CD8-positive, alpha-beta memory T cell (primary cell): Measurements from ENCODE around the gene LRP5. TPM values are rescaled to one million over a fixed set of nuclear protein-coding genes. Genes with fewer than 3 reads are reported as not detected.

Experiments used
- CTCF ChIA-PET: fragments of 350-600 bp; sonication (Branson Sonifier 250); formaldehyde crosslinking; loops from one replicate; lab custom pipeline; 2021; ENCODE audit warnings: antibody characterized with exemption; lab: Charles Lee
- POLR2A ChIA-PET: fragments of 350-600 bp; sonication (Branson Sonifier 250); formaldehyde crosslinking; loops from one replicate; lab custom pipeline; 2021; ENCODE audit warnings: antibody characterized with exemption; lab: Charles Lee
- DNase-seq, 5 donors: peaks; one replicate each; pipeline versions ENCODE4 v3.0.0 to v3.0.0-alpha.2; 2020 to 2022; ENCODE audit warnings: mixed read lengths in 1 of 5
- H3K27ac ChIP-seq: one replicate; pipeline ENCODE4 v1.7.0; 2013; ENCODE audit warnings: low read depth, mild to moderate bottlenecking, low read length, moderate library complexity
- H3K27me3 ChIP-seq: 2 replicates; pipeline ENCODE4 v1.7.0; 2013; ENCODE audit warnings: low read length, mild to moderate bottlenecking; ENCODE audit not compliant: insufficient read depth, poor library complexity, severe bottlenecking
- H3K36me3 ChIP-seq: 2 replicates; pipeline ENCODE4 v1.7.0; 2013; ENCODE audit warnings: mild to moderate bottlenecking, low read length, moderate library complexity; ENCODE audit not compliant: insufficient read depth
- H3K4me1 ChIP-seq: 2 replicates; pipeline ENCODE4 v1.7.0; 2013; ENCODE audit warnings: mild to moderate bottlenecking, low read length, moderate library complexity; ENCODE audit not compliant: insufficient read depth
- H3K4me3 ChIP-seq: 2 replicates; pipeline ENCODE4 v1.7.0; 2013; ENCODE audit warnings: mild to moderate bottlenecking, low read length
- H3K9me3 ChIP-seq: 2 replicates; pipeline ENCODE4 v1.7.0; 2013; ENCODE audit warnings: mild to moderate bottlenecking, low read length
- H3K27ac Mint-ChIP-seq, 8 donors: one replicate each; pipeline ENCODE4 v1.8.0; 2020 to 2021; ENCODE audit warnings: mixed read lengths in 8 of 8, mild to moderate bottlenecking in 6 of 8, inconsistent platforms in 3 of 8, moderate library complexity in 3 of 8
- H3K27me3 Mint-ChIP-seq, 2 donors: one replicate each; pipeline ENCODE4 v1.8.0; 2020 to 2021; ENCODE audit warnings: mixed read lengths in 2 of 2, mild to moderate bottlenecking in 1 of 2, moderate library complexity in 1 of 2
- H3K36me3 Mint-ChIP-seq, 3 donors: one replicate each; pipeline ENCODE4 v1.8.0; 2020 to 2021; ENCODE audit warnings: mixed read lengths in 3 of 3, inconsistent platforms in 1 of 3, mild to moderate bottlenecking in 1 of 3
- H3K4me1 Mint-ChIP-seq, 3 donors: one replicate each; pipeline ENCODE4 v1.8.0; 2020 to 2021; ENCODE audit warnings: mixed read lengths in 3 of 3, inconsistent platforms in 1 of 3, mild to moderate bottlenecking in 1 of 3
- H3K4me3 Mint-ChIP-seq, 7 donors: one replicate each; pipeline ENCODE4 v1.8.0; 2020 to 2021; ENCODE audit warnings: mixed read lengths in 7 of 7, mild to moderate bottlenecking in 6 of 7, moderate library complexity in 4 of 7, inconsistent platforms in 2 of 7
- H3K9me3 Mint-ChIP-seq, 5 donors: one replicate each; pipeline ENCODE4 v1.8.0; 2020 to 2022; ENCODE audit warnings: mixed read lengths in 5 of 5, mild to moderate bottlenecking in 3 of 5, moderate library complexity in 2 of 5, inconsistent platforms in 1 of 5
- polyA plus RNA-seq: library from polyadenylated mRNA; unstranded; fragments of 300-500 nt; fragmentation: Illumina TruSeq; gene quantifications from one replicate; pipeline ENCODE4 v1.2.3, GENCODE V29; 2021
- total RNA-seq, 2 experiments: library from RNA; stranded (reverse); gene quantifications; one replicate each; pipeline ENCODE4 v1.2.3, GENCODE V29; 2021

LRP5 gene
- total and polyA plus RNA-seq, 3 experiments from 2014 or later: 0.68 to 9.9 (median 7.5) TPM

- H3K9me3 ChIP-seq: no peaks in the 10 kb centered on the region
- peaks cover 5 to 24% of the 10 kb centered on the region in 2 donors for H3K27me3 Mint-ChIP-seq
- no peak overlapping the region for H3K27ac Mint-ChIP-seq
- H3K4me1 ChIP-seq: peaks cover 7% of the 10 kb centered on the region
- no peak overlapping the region for H3K4me3 Mint-ChIP-seq
- H3K9me3 Mint-ChIP-seq: peaks cover 0 to 2% (median 0%) of the 10 kb centered on the region in 5 donors
- peaks cover 9 to 13% (median 9%) of the 10 kb centered on the region in 3 donors for H3K4me1 Mint-ChIP-seq
- POLR2A ChIA-PET: no interaction called here
- no peak overlapping the region for H3K4me3 ChIP-seq
- CTCF ChIA-PET: no interaction called here
- DNase-seq: no peak
- peaks cover 0 to 2% (median 0%) of the 10 kb centered on the region in 3 donors for H3K36me3 Mint-ChIP-seq
- H3K36me3 ChIP-seq: no peaks in the 10 kb centered on the region
- H3K27ac ChIP-seq: no peak overlapping the region
- H3K27me3 ChIP-seq: no peaks in the 10 kb centered on the region
Observed at GRCh38 chr11:68287419-68287818, 25.0 kb upstream of the LRP5 start.

- POLR2A ChIA-PET: no interaction called here
- no peak overlapping the region for H3K27ac ChIP-seq
- Mint-ChIP-seq H3K4me3 (no peak overlapping the region), H3K27ac (no peak overlapping the region), H3K27me3 (peaks cover 3 to 20% of the 10 kb centered on the region in 2 donors), H3K9me3 (no peaks in the 10 kb centered on the region), H3K36me3 (peaks cover 0 to 2% (median 0%) of the 10 kb centered on the region in 3 donors), H3K4me1 (no peaks in the 10 kb centered on the region)
- no peaks in the 10 kb centered on the region for H3K4me1 ChIP-seq
- no peaks in the 10 kb centered on the region for H3K9me3 ChIP-seq
- H3K27me3 ChIP-seq: no peaks in the 10 kb centered on the region
- CTCF ChIA-PET: interaction anchor here (1.2 kb wide), 1 partner anchor 33 kb away, joined by 3 read pairs; no protein-coding TSS in a partner anchor
- no peaks in the 10 kb centered on the region for H3K36me3 ChIP-seq
- no peak for DNase-seq
- no peak overlapping the region for H3K4me3 ChIP-seq
Observed at GRCh38 chr11:68289456-68289855, 22.9 kb upstream of the LRP5 start.

- H3K4me3 ChIP-seq: no peak overlapping the region
- Mint-ChIP-seq H3K27ac (no peak overlapping the region), H3K9me3 (no peaks in the 10 kb centered on the region), H3K4me3 (no peak overlapping the region), H3K36me3 (no peaks in the 10 kb centered on the region), H3K27me3 (peaks cover 2 to 8% of the 10 kb centered on the region in 2 donors), H3K4me1 (peaks cover 0 to 4% (median 0%) of the 10 kb centered on the region in 3 donors)
- ChIA-PET POLR2A (no interaction called here), CTCF (interaction anchor here (1.1 kb wide), 1 partner anchor 21 kb away, joined by 4 read pairs; the partner anchor contains the start of gene C11orf24)
- no peak overlapping the region for H3K27ac ChIP-seq
- DNase-seq: no peak
- H3K27me3 ChIP-seq: no peaks in the 10 kb centered on the region
- no peaks in the 10 kb centered on the region for H3K36me3 ChIP-seq
- no peaks in the 10 kb centered on the region for H3K9me3 ChIP-seq
- H3K4me1 ChIP-seq: no peaks in the 10 kb centered on the region
Observed at GRCh38 chr11:68293708-68294107, 18.7 kb upstream of the LRP5 start.

- Histone ChIP-seq H3K9me3 (no peaks in the 10 kb centered on the region), H3K4me1 (no peaks in the 10 kb centered on the region), H3K27ac (no peak overlapping the region), H3K27me3 (no peaks in the 10 kb centered on the region), H3K36me3 (no peaks in the 10 kb centered on the region), H3K4me3 (no peak overlapping the region)
- Mint-ChIP-seq H3K4me1 (peaks cover 0 to 4% (median 0%) of the 10 kb centered on the region in 3 donors), H3K4me3 (no peak overlapping the region), H3K27me3 (peaks cover 0 to 2% of the 10 kb centered on the region in 2 donors), H3K36me3 (no peaks in the 10 kb centered on the region), H3K9me3 (no peaks in the 10 kb centered on the region), H3K27ac (no peak overlapping the region)
- ChIA-PET CTCF (interaction anchor here (4.6 to 9.9 kb wide), 3 partner anchors 24 to 43 kb away, joined by 25 to 201 read pairs (median 47); partner anchors contain the start of gene C11orf24), POLR2A (interaction anchor here (0.8 to 1.3 kb wide), 2 partner anchors 23 to 38 kb away, joined by 3 read pairs; partner anchors contain the start of gene C11orf24)
- peak in 1 of 5 donors; percentile 0 for DNase-seq
Observed at GRCh38 chr11:68295271-68295670, 17.1 kb upstream of the LRP5 start.

GRCh38 chr11:68295940-68296339 lies 16.5 kb upstream of the LRP5 start:
- Histone ChIP-seq H3K27me3 (no peaks in the 10 kb centered on the region), H3K4me3 (no peak overlapping the region), H3K9me3 (no peaks in the 10 kb centered on the region), H3K36me3 (no peaks in the 10 kb centered on the region), H3K4me1 (no peaks in the 10 kb centered on the region), H3K27ac (no peak overlapping the region)
- Mint-ChIP-seq H3K4me1 (peaks cover 0 to 4% (median 0%) of the 10 kb centered on the region in 3 donors), H3K36me3 (no peaks in the 10 kb centered on the region), H3K9me3 (no peaks in the 10 kb centered on the region), H3K4me3 (no peak overlapping the region), H3K27ac (no peak overlapping the region), H3K27me3 (no peaks in the 10 kb centered on the region)
- POLR2A ChIA-PET: interaction anchor here (0.8 to 1.3 kb wide), 2 partner anchors 24 to 38 kb away, joined by 3 read pairs; partner anchors contain the start of gene C11orf24
- CTCF ChIA-PET: interaction anchor here (1.6 to 9.9 kb wide), 5 partner anchors 25 to 87 kb away, joined by 6 to 201 read pairs (median 25); partner anchors contain the start of gene C11orf24
- DNase-seq: no peak

GRCh38 chr11:68296344-68297051 lies 15.9 kb upstream of the LRP5 start:
- no peaks in the 10 kb centered on the region for H3K4me1 ChIP-seq
- Mint-ChIP-seq H3K9me3 (no peaks in the 10 kb centered on the region), H3K27me3 (no peaks in the 10 kb centered on the region), H3K36me3 (no peaks in the 10 kb centered on the region), H3K4me3 (no peak overlapping the region), H3K27ac (peak overlapping the region in 1 of 8 donors; percentile 47), H3K4me1 (peaks cover 0 to 4% (median 0%) of the 10 kb centered on the region in 3 donors)
- DNase-seq: peak in 1 of 5 donors; percentile 11
- no peak overlapping the region for H3K27ac ChIP-seq
- no peaks in the 10 kb centered on the region for H3K9me3 ChIP-seq
- ChIA-PET CTCF (interaction anchor here (0.8 to 9.9 kb wide), 8 partner anchors 11 to 87 kb away, joined by 3 to 201 read pairs (median 8); partner anchors contain the start of gene C11orf24), POLR2A (interaction anchor here (0.6 to 1.3 kb wide), 2 partner anchors 39 kb away, joined by 3 read pairs; no protein-coding TSS in a partner anchor)
- H3K4me3 ChIP-seq: no peak overlapping the region
- H3K27me3 ChIP-seq: no peaks in the 10 kb centered on the region
- H3K36me3 ChIP-seq: no peaks in the 10 kb centered on the region

- Mint-ChIP-seq H3K4me3 (no peak overlapping the region), H3K36me3 (no peaks in the 10 kb centered on the region), H3K9me3 (no peaks in the 10 kb centered on the region), H3K4me1 (peaks cover 0 to 4% (median 0%) of the 10 kb centered on the region in 3 donors), H3K27ac (no peak overlapping the region), H3K27me3 (no peaks in the 10 kb centered on the region)
- Histone ChIP-seq H3K27ac (no peak overlapping the region), H3K9me3 (no peaks in the 10 kb centered on the region), H3K4me3 (no peak overlapping the region), H3K36me3 (no peaks in the 10 kb centered on the region), H3K27me3 (no peaks in the 10 kb centered on the region), H3K4me1 (no peaks in the 10 kb centered on the region)
- ChIA-PET CTCF (interaction anchor here (0.8 to 9.9 kb wide), 10 partner anchors 9 to 88 kb away, joined by 3 to 201 read pairs (median 8); partner anchors contain the start of gene C11orf24), POLR2A (interaction anchor here (0.6 kb wide), 1 partner anchor 39 kb away, joined by 3 read pairs; no protein-coding TSS in a partner anchor)
- DNase-seq: peak in 1 of 5 donors; percentile 21
Observed at GRCh38 chr11:68297052-68297378, 15.4 kb upstream of the LRP5 start.

GRCh38 chr11:68297494-68297811 lies 14.9 kb upstream of the LRP5 start:
- Mint-ChIP-seq H3K27ac (no peak overlapping the region), H3K4me1 (peaks cover 0 to 4% (median 0%) of the 10 kb centered on the region in 3 donors), H3K4me3 (no peak overlapping the region), H3K36me3 (no peaks in the 10 kb centered on the region), H3K9me3 (no peaks in the 10 kb centered on the region), H3K27me3 (no peaks in the 10 kb centered on the region)
- CTCF ChIA-PET: interaction anchor here (0.8 to 9.9 kb wide), 11 partner anchors 9 to 88 kb away, joined by 3 to 201 read pairs (median 6); partner anchors contain the start of gene C11orf24
- DNase-seq: no peak
- H3K4me1 ChIP-seq: no peaks in the 10 kb centered on the region
- H3K27ac ChIP-seq: no peak overlapping the region
- H3K36me3 ChIP-seq: no peaks in the 10 kb centered on the region
- no peaks in the 10 kb centered on the region for H3K27me3 ChIP-seq
- H3K4me3 ChIP-seq: no peak overlapping the region
- POLR2A ChIA-PET: no interaction called here
- H3K9me3 ChIP-seq: no peaks in the 10 kb centered on the region
